Peyer's patch (tissue), 4 donors: ENCODE results near the gene NGRN.

Experiments used
- POLR2A ChIP-seq, 2 donors: fragments of 450-650 bp; IDR thresholded peaks; one replicate each; pipeline ENCODE4 v1.5.1; 2017; ENCODE audit warnings: antibody characterized with exemption in 2 of 2, mild to moderate bottlenecking in 2 of 2, moderate library complexity in 2 of 2
- TF ChIP-seq, protein P1 (sequence below), 6 experiments: fragments of 450-650 bp in 4 of 6; fragments of 200-600 bp in 2 of 6; sonication (generic) in 1 of 6; IDR thresholded peaks; one replicate each; pipeline ENCODE4 v1.5.1; 2017 to 2019; ENCODE audit warnings: antibody characterized with exemption in 6 of 6, mild to moderate bottlenecking in 3 of 6, moderate library complexity in 1 of 6

DNA sequence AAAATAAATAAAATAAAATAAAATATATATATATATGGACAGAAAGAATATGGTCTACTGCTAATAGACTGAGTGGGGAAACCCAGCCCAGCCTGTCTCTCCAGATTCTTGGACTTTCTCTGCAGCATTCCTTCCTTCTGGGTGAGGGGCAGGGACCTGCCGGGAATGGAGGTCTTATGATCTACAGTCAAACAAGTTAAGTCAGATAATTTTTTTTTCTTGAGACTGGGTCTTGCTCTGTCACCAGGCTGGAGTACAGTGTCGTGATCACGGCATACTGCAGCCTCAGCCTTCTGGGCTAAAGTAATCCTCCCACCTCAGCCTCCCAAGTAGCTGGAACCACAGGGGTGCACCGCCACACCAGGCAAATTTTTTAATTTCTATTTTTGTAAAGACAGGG, 53.1 kb downstream of the NGRN start:
- TF ChIP-seq, protein P1, sequence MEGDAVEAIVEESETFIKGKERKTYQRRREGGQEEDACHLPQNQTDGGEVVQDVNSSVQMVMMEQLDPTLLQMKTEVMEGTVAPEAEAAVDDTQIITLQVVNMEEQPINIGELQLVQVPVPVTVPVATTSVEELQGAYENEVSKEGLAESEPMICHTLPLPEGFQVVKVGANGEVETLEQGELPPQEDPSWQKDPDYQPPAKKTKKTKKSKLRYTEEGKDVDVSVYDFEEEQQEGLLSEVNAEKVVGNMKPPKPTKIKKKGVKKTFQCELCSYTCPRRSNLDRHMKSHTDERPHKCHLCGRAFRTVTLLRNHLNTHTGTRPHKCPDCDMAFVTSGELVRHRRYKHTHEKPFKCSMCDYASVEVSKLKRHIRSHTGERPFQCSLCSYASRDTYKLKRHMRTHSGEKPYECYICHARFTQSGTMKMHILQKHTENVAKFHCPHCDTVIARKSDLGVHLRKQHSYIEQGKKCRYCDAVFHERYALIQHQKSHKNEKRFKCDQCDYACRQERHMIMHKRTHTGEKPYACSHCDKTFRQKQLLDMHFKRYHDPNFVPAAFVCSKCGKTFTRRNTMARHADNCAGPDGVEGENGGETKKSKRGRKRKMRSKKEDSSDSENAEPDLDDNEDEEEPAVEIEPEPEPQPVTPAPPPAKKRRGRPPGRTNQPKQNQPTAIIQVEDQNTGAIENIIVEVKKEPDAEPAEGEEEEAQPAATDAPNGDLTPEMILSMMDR (IDR thresholded peaks at IDR 0.05): no peak
- TF ChIP-seq POLR2A (IDR thresholded peaks at IDR 0.05): no peak
